MCF 10A (cell line): Measurements from ENCODE around the gene OXGR1. TPM values are rescaled to one million over a fixed set of nuclear protein-coding genes. Genes with fewer than 3 reads are reported as not detected.

ENCODE experiments used
- BruUV-seq: library from RNA; stranded (reverse); fragments of 400-500 nt; replicated peaks from 2 replicates; lab custom pipeline; 2021; lab: Mats Ljungman, UMichigan
- CTCF ChIA-PET: fragments of 300-600 bp; sonication (Branson Sonifier 250); formaldehyde crosslinking; extraction: SDS; loops from one replicate; lab custom pipeline; 2021; ENCODE audit warnings: antibody characterized with exemption, inconsistent platforms; lab: Yijun Ruan, JAX
- POLR2A ChIA-PET: fragments of 300-600, 350-650 bp; sonication (Branson Sonifier 250); formaldehyde crosslinking; extraction: SDS; loops from one replicate; lab custom pipeline; 2020; ENCODE audit warnings: antibody characterized with exemption, inconsistent platforms; lab: Yijun Ruan, JAX
- DNase-seq: peaks from one replicate; pipeline ENCODE4 v3.0.0-alpha.2; 2018; ENCODE audit not compliant: unreplicated experiment
- H3K27ac Mint-ChIP-seq: one replicate; pipeline ENCODE4 v1.8.0; 2022; ENCODE audit warnings: mild to moderate bottlenecking, low read depth, mixed read lengths; ENCODE audit not compliant: unreplicated experiment
- H3K27me3 Mint-ChIP-seq: one replicate; pipeline ENCODE4 v1.8.0; 2022; ENCODE audit warnings: mixed read lengths; ENCODE audit not compliant: insufficient read depth, unreplicated experiment
- H3K36me3 Mint-ChIP-seq: one replicate; pipeline ENCODE4 v1.8.0; 2022; ENCODE audit warnings: mild to moderate bottlenecking, moderate library complexity, mixed read lengths; ENCODE audit not compliant: insufficient read depth, unreplicated experiment
- H3K4me1 Mint-ChIP-seq: one replicate; pipeline ENCODE4 v1.8.0; 2022; ENCODE audit warnings: mixed read lengths; ENCODE audit not compliant: insufficient read depth, unreplicated experiment
- H3K4me3 Mint-ChIP-seq: one replicate; pipeline ENCODE4 v1.8.0; 2022; ENCODE audit warnings: mild to moderate bottlenecking, moderate library complexity, mixed read lengths; ENCODE audit not compliant: unreplicated experiment
- H3K9me3 Mint-ChIP-seq: one replicate; pipeline ENCODE4 v1.8.0; 2022; ENCODE audit warnings: mixed read lengths; ENCODE audit not compliant: unreplicated experiment
- intact Hi-C: fragments of 100-400 bp; cut with micrococcal nuclease; formaldehyde crosslinking; loops from 2 replicates; pipeline ENCODE4 v1.14.1; 2022
- total RNA-seq: library from RNA; stranded (reverse); gene quantifications from 2 replicates; pipeline ENCODE4 v1.2.3, GENCODE V29; 2022
- TF ChIP-seq, protein P1 (sequence below): fragments of 200-600 bp; IDR thresholded peaks from one replicate; pipeline ENCODE4 v1.8.0; 2022; ENCODE audit warnings: antibody characterized with exemption, mild to moderate bottlenecking; ENCODE audit not compliant: unreplicated experiment

The OXGR1 gene
- total RNA-seq, 1 experiment from 2014 or later: not detected

DNA sequence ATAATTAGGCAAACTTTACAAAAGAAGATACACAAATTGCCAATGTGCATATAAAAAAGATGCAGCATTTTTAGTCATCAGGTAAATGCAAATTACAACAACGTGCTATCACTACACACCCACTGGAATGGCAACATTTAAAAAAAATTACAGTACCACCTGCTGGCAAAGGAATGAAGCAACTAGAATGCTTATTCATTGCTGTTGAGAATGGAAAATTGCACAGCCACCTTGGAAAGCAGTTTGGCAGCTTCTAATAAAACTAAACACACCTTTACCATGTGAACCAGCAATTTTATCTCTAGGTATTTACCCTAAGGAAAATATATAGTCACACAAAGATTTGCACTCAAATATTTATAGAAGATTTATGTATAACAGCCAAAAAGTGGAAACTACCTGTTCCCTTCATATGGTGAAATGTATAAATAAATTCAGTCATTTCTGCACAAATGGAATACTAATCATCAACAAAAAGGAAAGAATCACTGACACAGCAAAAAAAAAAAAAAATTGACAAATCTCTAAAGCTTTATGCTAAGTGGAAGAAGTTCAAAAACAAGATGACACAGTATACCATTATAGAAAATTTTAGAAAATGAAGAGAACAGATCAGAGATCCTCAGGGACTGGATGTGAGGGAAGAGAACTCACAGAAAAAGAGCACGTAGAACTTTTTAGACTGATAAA, 30.3 kb downstream of the OXGR1 start:
- H3K27me3 Mint-ChIP-seq: no peaks in the 10 kb centered on the region
- no peak overlapping the region for H3K4me3 Mint-ChIP-seq
- no peaks in the 10 kb centered on the region for H3K9me3 Mint-ChIP-seq
- H3K27ac Mint-ChIP-seq: no peak overlapping the region
- POLR2A ChIA-PET: interaction anchor here (0.6 kb wide), 1 partner anchor 30 kb away, joined by 3 read pairs; no protein-coding TSS in a partner anchor
- DNase-seq: peak; percentile 48
- CTCF ChIA-PET: interaction anchor here (0.8 to 4.6 kb wide), 4 partner anchors 14 to 944 kb away, joined by 3 to 22 read pairs (median 4); no protein-coding TSS in a partner anchor
- intact Hi-C loops: no loop called here
- no peaks in the 10 kb centered on the region for H3K4me1 Mint-ChIP-seq
- no TSS peak for BruUV-seq
- TF ChIP-seq, protein P1, sequence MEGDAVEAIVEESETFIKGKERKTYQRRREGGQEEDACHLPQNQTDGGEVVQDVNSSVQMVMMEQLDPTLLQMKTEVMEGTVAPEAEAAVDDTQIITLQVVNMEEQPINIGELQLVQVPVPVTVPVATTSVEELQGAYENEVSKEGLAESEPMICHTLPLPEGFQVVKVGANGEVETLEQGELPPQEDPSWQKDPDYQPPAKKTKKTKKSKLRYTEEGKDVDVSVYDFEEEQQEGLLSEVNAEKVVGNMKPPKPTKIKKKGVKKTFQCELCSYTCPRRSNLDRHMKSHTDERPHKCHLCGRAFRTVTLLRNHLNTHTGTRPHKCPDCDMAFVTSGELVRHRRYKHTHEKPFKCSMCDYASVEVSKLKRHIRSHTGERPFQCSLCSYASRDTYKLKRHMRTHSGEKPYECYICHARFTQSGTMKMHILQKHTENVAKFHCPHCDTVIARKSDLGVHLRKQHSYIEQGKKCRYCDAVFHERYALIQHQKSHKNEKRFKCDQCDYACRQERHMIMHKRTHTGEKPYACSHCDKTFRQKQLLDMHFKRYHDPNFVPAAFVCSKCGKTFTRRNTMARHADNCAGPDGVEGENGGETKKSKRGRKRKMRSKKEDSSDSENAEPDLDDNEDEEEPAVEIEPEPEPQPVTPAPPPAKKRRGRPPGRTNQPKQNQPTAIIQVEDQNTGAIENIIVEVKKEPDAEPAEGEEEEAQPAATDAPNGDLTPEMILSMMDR: peak; percentile 18
- H3K36me3 Mint-ChIP-seq: no peaks in the 10 kb centered on the region

DNA sequence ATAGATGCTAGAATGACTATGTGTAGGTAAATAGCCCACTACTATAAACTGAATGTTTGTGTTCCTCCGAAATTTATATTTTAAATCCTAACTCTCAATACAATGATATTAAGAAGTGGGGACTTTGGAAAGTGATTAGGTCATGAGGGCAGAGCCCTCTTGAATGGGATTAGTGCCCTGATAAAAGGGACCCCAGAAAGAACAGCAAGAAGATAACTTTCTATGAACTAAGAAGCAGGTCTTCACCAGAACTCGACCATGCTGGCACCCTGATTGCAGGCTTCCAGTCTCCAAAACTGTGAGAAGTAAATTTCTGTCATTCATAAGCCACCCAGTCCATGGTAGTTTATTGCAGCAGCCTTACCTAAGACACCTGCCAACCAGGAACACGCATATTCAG, 33.9 kb downstream of the OXGR1 start:
- Mint-ChIP-seq H3K4me3 (no peak overlapping the region), H3K27ac (no peak overlapping the region), H3K9me3 (no peaks in the 10 kb centered on the region), H3K4me1 (no peaks in the 10 kb centered on the region), H3K27me3 (no peaks in the 10 kb centered on the region), H3K36me3 (no peaks in the 10 kb centered on the region)
- intact Hi-C loops: no loop called here
- POLR2A ChIA-PET: no interaction called here
- CTCF ChIA-PET: interaction anchor here (0.6 to 5.1 kb wide), 9 partner anchors 16 to 1582 kb away, joined by 3 to 139 read pairs (median 3); no protein-coding TSS in a partner anchor
- TF ChIP-seq, protein P1: no peak
- BruUV-seq: no TSS peak
- DNase-seq: no peak

DNA sequence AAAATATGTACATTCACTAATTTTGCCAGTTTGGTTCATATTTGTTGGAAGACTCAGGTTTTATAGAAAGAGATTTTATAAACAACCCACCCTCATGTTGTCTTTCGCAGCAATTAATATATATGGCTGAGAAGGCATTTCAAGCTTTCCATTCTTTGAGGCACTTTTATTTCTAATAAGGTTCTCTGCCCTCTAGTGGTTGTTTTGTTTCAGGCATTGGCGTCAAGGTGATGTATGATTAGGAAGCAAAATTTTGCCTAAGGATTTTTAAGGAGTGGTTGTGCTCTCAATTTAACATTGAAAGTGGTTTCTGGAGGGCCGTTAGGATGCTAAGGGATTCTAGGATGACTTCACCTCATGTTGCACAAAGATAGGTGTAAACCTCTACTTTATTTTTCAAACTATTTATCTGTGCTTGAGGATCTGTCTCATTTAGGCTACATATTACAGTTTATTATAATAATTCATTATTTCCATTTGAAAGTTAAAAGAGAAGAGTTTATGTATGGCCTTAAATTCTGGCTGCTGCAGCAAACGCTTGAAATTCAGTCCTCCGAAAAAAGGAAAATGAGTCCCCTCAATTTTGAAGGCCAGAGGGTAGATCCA, 35.9 kb downstream of the OXGR1 start:
- DNase-seq: peak; percentile 64
- Mint-ChIP-seq H3K4me3 (no peak overlapping the region), H3K4me1 (no peaks in the 10 kb centered on the region), H3K9me3 (no peaks in the 10 kb centered on the region), H3K36me3 (no peaks in the 10 kb centered on the region), H3K27me3 (no peaks in the 10 kb centered on the region), H3K27ac (no peak overlapping the region)
- POLR2A ChIA-PET: interaction anchor here (0.7 kb wide), 1 partner anchor 62 kb away, joined by 4 read pairs; no protein-coding TSS in a partner anchor
- TF ChIP-seq, protein P1: peak; percentile 57
- CTCF ChIA-PET: interaction anchor here (0.5 to 5.1 kb wide), 66 partner anchors 8 to 966 kb away, joined by 3 to 139 read pairs (median 4); no protein-coding TSS in a partner anchor
- intact Hi-C loops: loop anchor here (1.0 to 2.0 kb wide), 3 partner anchors 142 to 938 kb away; no protein-coding TSS in a partner anchor
- BruUV-seq: no TSS peak

DNA sequence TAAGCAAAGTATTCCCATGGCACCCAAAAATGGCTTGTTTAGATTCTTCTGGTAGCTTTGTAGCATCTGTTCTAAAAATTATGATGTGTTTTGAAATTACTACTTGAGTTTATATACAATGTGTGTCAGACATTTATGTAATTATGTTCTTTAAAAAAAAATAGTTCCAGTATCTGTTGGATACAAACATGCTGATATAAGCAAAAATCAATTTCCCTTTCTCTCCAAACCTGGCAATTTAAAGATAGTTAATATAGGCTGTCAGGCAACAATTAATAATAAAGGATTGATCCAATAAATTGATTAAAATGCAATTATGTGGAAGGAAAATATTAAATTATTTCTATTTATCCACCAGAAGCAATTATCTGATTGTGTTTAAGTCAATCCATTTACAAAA, 41.7 kb downstream of the OXGR1 start:
- intact Hi-C loops: no loop called here
- no TSS peak for BruUV-seq
- no peaks in the 10 kb centered on the region for H3K4me1 Mint-ChIP-seq
- DNase-seq: no peak
- H3K27me3 Mint-ChIP-seq: no peaks in the 10 kb centered on the region
- H3K9me3 Mint-ChIP-seq: no peaks in the 10 kb centered on the region
- POLR2A ChIA-PET: interaction anchor here (0.5 to 0.9 kb wide), 2 partner anchors 13 to 14 kb away, joined by 3 to 4 read pairs; no protein-coding TSS in a partner anchor
- no peaks in the 10 kb centered on the region for H3K36me3 Mint-ChIP-seq
- no peak overlapping the region for H3K27ac Mint-ChIP-seq
- H3K4me3 Mint-ChIP-seq: no peak overlapping the region
- CTCF ChIA-PET: interaction anchor here (1.2 kb wide), 1 partner anchor 10 kb away, joined by 3 read pairs; no protein-coding TSS in a partner anchor
- TF ChIP-seq, protein P1: no peak
